GM04503 (cell line): ENCODE measurements around the gene ERVH48-1.
"Not testable (repeated sequence)": the region's sequence is repeated elsewhere in the genome, so short reads cannot be mapped to it uniquely, and the experiment has no call there.

Experiments used
- DNase-seq: peaks from one replicate; pipeline ENCODE4 v3.0.0-alpha.2; 2012; ENCODE audit warnings: low read depth

The ERVH48-1 gene

GRCh38 chr21:42903817-42904216 lies 21.6 kb downstream of the ERVH48-1 start:
- no peak for DNase-seq

GRCh38 chr21:42900446-42900845 lies 25.0 kb downstream of the ERVH48-1 start:
- DNase-seq = no peak

- DNase-seq = peak; percentile 86
These were observed 32.3 kb downstream of the ERVH48-1 start, which contains the start of gene NDUFV3 for GRCh38 chr21:42892931-42893755. NDUFV3 (plus strand) TSS chr21:42893309; CDS start chr21:42893334, 25 bp downstream.

- peak; percentile 2 for DNase-seq
These were observed 32.9 kb downstream of the ERVH48-1 start for GRCh38 chr21:42892582-42892930.

DNA sequence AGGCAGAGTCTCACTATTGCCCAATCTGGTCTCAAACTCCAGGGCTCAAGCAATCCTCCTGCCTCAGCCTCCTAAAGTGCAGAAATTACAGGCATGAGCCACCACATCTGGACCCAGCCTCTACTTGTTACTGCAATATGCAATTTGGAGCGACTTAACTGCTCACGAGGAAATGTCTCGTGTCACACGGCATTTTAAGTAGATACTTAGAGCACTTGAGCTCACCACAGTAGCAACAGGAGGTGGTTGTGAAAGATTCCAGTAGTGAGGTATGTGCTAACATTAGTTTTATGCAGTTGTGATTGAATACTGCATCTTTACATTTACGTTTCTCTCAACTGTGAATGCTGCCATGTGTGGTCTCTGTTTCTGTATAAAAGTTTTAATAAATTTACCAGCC lies 38.1 kb downstream of the ERVH48-1 start:
- no peak for DNase-seq

- no peak for DNase-seq
These were observed 41.5 kb downstream of the ERVH48-1 start for GRCh38 chr21:42883921-42884320.

GRCh38 chr21:42880352-42880751 lies 45.1 kb downstream of the ERVH48-1 start:
- DNase-seq = no peak

- peak; percentile 79 for DNase-seq
These were observed 46.2 kb downstream of the ERVH48-1 start, which contains the start of gene WDR4 for GRCh38 chr21:42878993-42879787. WDR4 (minus strand) TSS chr21:42879539; CDS start chr21:42879495, 44 bp downstream.

DNA sequence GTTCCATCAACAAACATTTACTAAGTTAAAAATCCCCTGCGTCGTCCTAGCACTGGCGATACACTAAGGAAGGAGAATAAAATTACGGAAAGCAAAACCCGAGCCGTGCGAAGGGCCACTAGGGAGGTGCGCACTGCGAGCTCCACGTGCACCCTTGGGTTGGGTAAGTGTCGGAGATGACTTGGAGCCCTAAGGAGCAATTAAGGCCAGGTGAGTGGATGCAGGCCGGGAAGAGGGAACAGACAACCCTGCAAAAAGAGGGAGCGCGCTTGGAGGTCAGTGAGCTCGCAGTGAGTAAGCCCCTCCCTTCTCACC lies 46.8 kb downstream of the ERVH48-1 start:
- no peak for DNase-seq

DNA sequence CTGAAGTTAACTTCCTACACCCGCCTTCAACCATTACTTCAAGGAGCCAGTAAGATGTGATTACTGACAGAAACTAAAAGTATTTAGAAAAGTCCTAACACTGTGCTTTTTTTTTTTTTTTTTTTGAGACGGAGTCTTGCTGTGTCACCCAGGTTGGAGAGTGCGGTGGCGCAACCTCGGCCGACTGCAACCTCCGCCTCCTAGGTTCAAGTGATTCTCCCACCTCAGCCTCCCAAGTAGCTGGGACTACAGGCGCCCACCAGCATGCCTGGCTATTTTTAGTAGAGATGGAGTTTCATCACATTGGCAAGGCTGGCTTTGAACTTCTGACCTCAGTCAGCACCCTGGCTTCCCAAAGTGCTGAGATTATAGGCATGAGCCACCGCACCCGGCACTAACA lies 49.6 kb downstream of the ERVH48-1 start:
- not testable (repeated sequence) for DNase-seq

GRCh38 chr21:42873096-42873495 lies 52.3 kb downstream of the ERVH48-1 start:
- DNase-seq = no peak

DNA sequence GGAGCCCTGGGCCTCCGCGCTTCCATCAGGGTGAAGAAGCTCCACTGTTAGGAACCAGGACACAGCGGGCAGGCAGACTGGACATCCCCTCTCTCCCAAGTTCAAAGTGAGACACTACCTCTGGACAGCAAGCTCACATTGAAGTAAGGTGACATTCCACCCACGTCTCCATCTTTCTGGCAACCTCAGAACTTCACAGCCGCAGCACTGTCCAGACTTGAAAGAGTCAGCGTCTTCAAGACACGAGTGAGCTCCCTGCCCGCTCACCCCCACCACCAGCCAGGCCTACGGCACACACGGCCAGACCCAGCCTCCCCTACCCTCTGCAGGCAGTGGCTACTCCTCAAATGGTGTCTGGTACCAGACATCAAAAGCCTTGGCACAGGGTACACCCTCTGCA lies 57.2 kb downstream of the ERVH48-1 start:
- DNase-seq = no peak
